ENCODE measurements around the gene PLEKHD1. TPM values are rescaled to one million over a fixed set of nuclear protein-coding genes. Genes with fewer than 3 reads are reported as not detected.

Gene PLEKHD1
- total RNA-seq, 4 donors from 2014 or later = 0.14 to 0.16 TPM; not detected in 2

DNA sequence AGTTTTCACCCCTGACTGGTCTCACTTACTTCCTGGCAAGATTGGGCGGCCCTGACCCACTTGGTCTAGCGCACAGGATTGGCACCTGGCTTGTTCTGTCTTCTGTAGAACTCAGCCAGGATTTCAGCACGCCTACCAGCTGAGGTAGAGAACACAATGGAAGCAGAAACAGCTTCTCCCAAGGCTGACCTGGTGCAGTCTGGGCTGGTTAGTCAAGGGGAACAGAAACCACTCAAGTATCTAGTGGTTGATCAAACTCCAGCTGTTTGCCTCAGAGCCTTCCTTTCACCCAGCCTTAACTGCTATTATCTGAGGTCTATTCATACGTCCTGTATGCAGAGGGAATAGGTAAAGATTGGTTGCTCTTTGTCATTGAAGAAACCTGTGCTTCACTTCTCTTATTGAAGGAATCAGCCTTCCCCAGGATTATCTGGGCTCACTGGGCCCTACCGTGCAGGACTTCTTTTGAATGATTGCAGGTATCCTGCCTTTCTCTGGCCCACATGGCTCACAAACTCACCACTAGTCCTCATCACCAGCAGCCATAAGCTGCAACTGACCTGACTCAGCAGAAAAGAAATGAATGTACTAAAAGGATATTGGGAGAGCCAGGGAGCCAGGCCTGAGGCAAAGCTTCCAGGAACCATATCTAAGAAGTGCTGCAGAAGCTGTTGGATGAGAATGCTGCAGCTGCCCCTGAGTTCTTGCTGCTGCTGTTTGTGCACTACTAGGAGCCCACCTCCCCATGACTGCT, 2.5 kb upstream of the PLEKHD1 start:
- intact Hi-C loops (cut with DNase I; ENCODE audit: low total_unique reads) = no loop called here
- H3K9me3 ChIP-seq = no peaks in the 10 kb centered on the region
- H3K27ac ChIP-seq = no peak overlapping the region
- H3K4me3 ChIP-seq = no peak overlapping the region
- no peaks in the 10 kb centered on the region for H3K36me3 ChIP-seq
- H3K27me3 ChIP-seq = peaks cover 57% of the 10 kb centered on the region
- no peak for TF ChIP-seq POLR2A (IDR thresholded peaks at IDR 0.05)
- TF ChIP-seq, protein P1, sequence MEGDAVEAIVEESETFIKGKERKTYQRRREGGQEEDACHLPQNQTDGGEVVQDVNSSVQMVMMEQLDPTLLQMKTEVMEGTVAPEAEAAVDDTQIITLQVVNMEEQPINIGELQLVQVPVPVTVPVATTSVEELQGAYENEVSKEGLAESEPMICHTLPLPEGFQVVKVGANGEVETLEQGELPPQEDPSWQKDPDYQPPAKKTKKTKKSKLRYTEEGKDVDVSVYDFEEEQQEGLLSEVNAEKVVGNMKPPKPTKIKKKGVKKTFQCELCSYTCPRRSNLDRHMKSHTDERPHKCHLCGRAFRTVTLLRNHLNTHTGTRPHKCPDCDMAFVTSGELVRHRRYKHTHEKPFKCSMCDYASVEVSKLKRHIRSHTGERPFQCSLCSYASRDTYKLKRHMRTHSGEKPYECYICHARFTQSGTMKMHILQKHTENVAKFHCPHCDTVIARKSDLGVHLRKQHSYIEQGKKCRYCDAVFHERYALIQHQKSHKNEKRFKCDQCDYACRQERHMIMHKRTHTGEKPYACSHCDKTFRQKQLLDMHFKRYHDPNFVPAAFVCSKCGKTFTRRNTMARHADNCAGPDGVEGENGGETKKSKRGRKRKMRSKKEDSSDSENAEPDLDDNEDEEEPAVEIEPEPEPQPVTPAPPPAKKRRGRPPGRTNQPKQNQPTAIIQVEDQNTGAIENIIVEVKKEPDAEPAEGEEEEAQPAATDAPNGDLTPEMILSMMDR (IDR thresholded peaks at IDR 0.05) = no peak
- no peak for TF ChIP-seq EP300 (IDR thresholded peaks at IDR 0.05; ENCODE audit: low read depth)
- TF ChIP-seq POLR2AphosphoS5 (IDR thresholded peaks at IDR 0.05) = no peak
- in situ Hi-C loops (cut with MboI; ENCODE audit: low pct_ligation_motif_present in 1 of 4, low pct_unique_long_range_greater_than_20kb in 1 of 4, low sequenced_read_pairs in 3 of 4) = no loop called here
- 76% methylated on average over 5 of the region's 5 CpGs; no CpG with 5 or more reads in 1 of the 2 donors for WGBS, 2 donors (ENCODE audit: low coverage in 1 of 2)
- DNase-seq = no peak
- peaks cover 5 to 17% (median 15%) of the 10 kb centered on the region in 4 donors for H3K4me1 ChIP-seq

DNA sequence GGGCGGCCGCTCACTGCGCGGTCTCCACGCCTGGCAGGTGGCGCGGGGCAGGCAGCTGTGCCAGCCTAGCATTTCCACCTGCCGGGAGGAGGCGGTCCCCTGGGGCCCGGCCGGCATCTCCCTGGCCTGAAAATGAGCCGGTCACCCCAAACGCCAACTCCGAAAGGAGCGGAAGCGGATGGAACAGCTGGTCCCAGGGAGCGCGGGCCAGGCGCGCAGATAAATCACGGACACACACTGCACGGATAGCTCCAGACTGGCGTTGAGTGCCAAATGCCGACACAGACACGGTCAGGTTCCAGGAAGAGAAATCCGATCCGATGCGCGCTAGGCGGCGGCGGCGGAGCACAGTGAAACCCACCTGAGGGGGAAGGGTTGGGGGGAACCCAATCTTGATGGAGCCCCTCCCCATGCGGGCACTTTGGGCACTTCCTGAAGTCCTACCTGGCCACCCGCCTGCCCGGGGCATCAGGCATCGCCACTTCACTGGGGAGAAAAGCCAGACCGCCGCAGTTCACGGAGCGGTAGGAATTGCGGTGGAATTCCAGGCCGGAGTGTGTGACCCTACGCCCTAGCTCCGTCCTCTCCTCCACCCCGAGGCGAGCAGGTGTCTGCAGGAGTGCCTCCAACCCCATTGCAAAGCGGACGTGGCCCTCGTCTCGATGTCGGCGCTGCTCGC, 624 bp upstream of the PLEKHD1 start:
- no peak for TF ChIP-seq EP300 (IDR thresholded peaks at IDR 0.05; ENCODE audit: low read depth)
- TF ChIP-seq POLR2A (IDR thresholded peaks at IDR 0.05) = no peak
- TF ChIP-seq POLR2AphosphoS5 (IDR thresholded peaks at IDR 0.05) = no peak
- Histone ChIP-seq H3K27ac (no peak overlapping the region), H3K4me1 (peaks cover 5 to 17% (median 15%) of the 10 kb centered on the region in 4 donors), H3K27me3 (peaks cover 73% of the 10 kb centered on the region), H3K9me3 (no peaks in the 10 kb centered on the region), H3K36me3 (no peaks in the 10 kb centered on the region), H3K4me3 (peak overlapping the region in 3 of 4 donors; percentile 9 to 44 (median 29))
- 9% methylated on average over 27 of the region's 54 CpGs; no CpG with 5 or more reads in 1 of the 2 donors for WGBS, 2 donors (ENCODE audit: low coverage in 1 of 2)
- intact Hi-C loops (cut with DNase I; ENCODE audit: low total_unique reads) = no loop called here
- in situ Hi-C loops (cut with MboI; ENCODE audit: low pct_ligation_motif_present in 1 of 4, low pct_unique_long_range_greater_than_20kb in 1 of 4, low sequenced_read_pairs in 3 of 4) = no loop called here
- DNase-seq = peak; percentile 10

DNA sequence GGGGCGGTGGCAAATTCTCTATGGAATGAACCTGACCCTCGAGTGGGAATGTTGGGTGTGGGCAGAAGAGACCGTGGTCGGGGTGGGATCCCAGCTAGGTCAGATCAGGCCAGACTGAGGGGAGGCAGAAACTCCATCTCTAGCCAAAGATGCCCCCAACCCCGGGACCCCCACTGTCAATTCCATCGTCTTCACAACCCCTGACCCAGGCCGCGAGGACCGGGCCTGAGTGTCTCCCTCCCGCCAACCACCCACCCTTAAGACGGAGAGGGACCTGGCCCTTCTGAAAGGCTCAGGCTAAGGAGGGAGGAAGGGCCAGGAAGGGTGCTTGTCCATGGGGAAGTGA, 760 bp downstream of the PLEKHD1 start:
- Histone ChIP-seq H3K27ac (no peak overlapping the region), H3K36me3 (no peaks in the 10 kb centered on the region), H3K27me3 (peaks cover 73% of the 10 kb centered on the region), H3K4me1 (peaks cover 5 to 17% (median 15%) of the 10 kb centered on the region in 4 donors), H3K9me3 (no peaks in the 10 kb centered on the region), H3K4me3 (no peak overlapping the region)
- WGBS, 2 donors (ENCODE audit: low coverage in 1 of 2) = 72% methylated on average over 11 of the region's 11 CpGs; no CpG with 5 or more reads in 1 of the 2 donors
- in situ Hi-C loops (cut with MboI; ENCODE audit: low pct_ligation_motif_present in 1 of 4, low pct_unique_long_range_greater_than_20kb in 1 of 4, low sequenced_read_pairs in 3 of 4) = no loop called here
- no peak for DNase-seq
- intact Hi-C loops (cut with DNase I; ENCODE audit: low total_unique reads) = no loop called here
- TF ChIP-seq EP300 (IDR thresholded peaks at IDR 0.05; ENCODE audit: low read depth) (no peak), POLR2A (IDR thresholded peaks at IDR 0.05) (no peak), POLR2AphosphoS5 (IDR thresholded peaks at IDR 0.05) (no peak)
- TF ChIP-seq, protein P1 (IDR thresholded peaks at IDR 0.05) = no peak

DNA sequence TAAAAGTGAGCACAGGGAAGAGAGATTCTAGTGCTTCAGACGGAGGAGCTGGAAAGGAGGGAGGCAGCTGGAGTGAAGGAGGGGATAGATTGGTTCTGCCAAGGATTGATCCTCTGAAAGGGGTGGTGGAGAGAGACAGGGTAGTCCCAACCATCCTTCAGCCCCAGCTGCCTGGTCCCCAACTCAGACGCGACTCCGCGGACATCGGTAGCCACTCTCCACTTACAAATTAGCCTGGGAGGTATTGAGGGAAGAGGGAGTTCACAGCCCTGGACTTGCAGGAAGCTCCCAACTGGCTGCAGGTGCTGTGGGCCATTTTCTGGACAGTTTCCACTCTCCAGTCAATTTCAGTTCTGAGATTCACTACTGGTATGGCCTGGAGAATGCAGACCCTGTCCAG, 1.2 kb downstream of the PLEKHD1 start:
- H3K4me1 ChIP-seq = peaks cover 5 to 17% (median 15%) of the 10 kb centered on the region in 4 donors
- H3K9me3 ChIP-seq = no peaks in the 10 kb centered on the region
- WGBS, 2 donors (ENCODE audit: low coverage in 1 of 2) = 89 to 93% methylated on average over 1 to 6 of the region's 6 CpGs
- no peak for TF ChIP-seq POLR2A (IDR thresholded peaks at IDR 0.05)
- no peak for TF ChIP-seq EP300 (IDR thresholded peaks at IDR 0.05; ENCODE audit: low read depth)
- TF ChIP-seq, protein P1 (IDR thresholded peaks at IDR 0.05) = no peak
- no peak for TF ChIP-seq POLR2AphosphoS5 (IDR thresholded peaks at IDR 0.05)
- intact Hi-C loops (cut with DNase I; ENCODE audit: low total_unique reads) = no loop called here
- H3K4me3 ChIP-seq = no peak overlapping the region
- peaks cover 71% of the 10 kb centered on the region for H3K27me3 ChIP-seq
- DNase-seq = no peak
- no peak overlapping the region for H3K27ac ChIP-seq
- H3K36me3 ChIP-seq = no peaks in the 10 kb centered on the region
- in situ Hi-C loops (cut with MboI; ENCODE audit: low pct_ligation_motif_present in 1 of 4, low pct_unique_long_range_greater_than_20kb in 1 of 4, low sequenced_read_pairs in 3 of 4) = no loop called here

Data from transverse colon (tissue), 4 donors.